GM12801 (cell line): ENCODE data around the gene PKIB.

Experiments
- CTCF ChIP-seq: IDR thresholded peaks from one replicate; pipeline ENCODE4 v1.5.1; 2011; ENCODE audit warnings: control low read depth; ENCODE audit not compliant: insufficient read length; ENCODE audit errors: extremely low read depth

Gene PKIB

GRCh38 chr6:122717350-122717749 lies 107.1 kb downstream of the PKIB start:
- TF ChIP-seq CTCF, result no peak

GRCh38 chr6:122718616-122719015 lies 108.4 kb downstream of the PKIB start:
- no peak for TF ChIP-seq CTCF

GRCh38 chr6:122719176-122719575 lies 109.0 kb downstream of the PKIB start:
- TF ChIP-seq CTCF, result no peak

GRCh38 chr6:122722746-122723145 lies 112.5 kb downstream of the PKIB start:
- TF ChIP-seq CTCF, result no peak

- no peak for TF ChIP-seq CTCF
Measured at GRCh38 chr6:122726649-122727048, 116.4 kb downstream of the PKIB start.

GRCh38 chr6:122727244-122727643 lies 117.0 kb downstream of the PKIB start:
- TF ChIP-seq CTCF, result no peak

GRCh38 chr6:122730334-122730733 lies 120.1 kb downstream of the PKIB start:
- no peak for TF ChIP-seq CTCF
